Stimulated activated CD8-positive, alpha-beta memory T cell treated with anti-CD3 and anti-CD28 coated beads, Interleukin-4, amount 100 ng/mL, for 24 hours (primary cell): ENCODE data around the gene ASIC3.
"Not testable (repeated sequence)": the region's sequence is repeated elsewhere in the genome, so short reads cannot be mapped to it uniquely, and the experiment has no call there.

Source experiments
- DNase-seq: peaks from one replicate; pipeline ENCODE4 v3.0.0-alpha.2; 2020; ENCODE audit warnings: low read depth

Gene ASIC3

GRCh38 chr7:151047976-151048815, at the start of gene ASIC3:
Gene ASIC3, plus strand, starts transcription at chr7:151048531. Its CDS starts 355 bp downstream, at chr7:151048886.
- DNase-seq, result no peak

GRCh38 chr7:150999001-150999400, 49.3 kb upstream of the ASIC3 start:
- DNase-seq, result no peak

- no peak for DNase-seq
Measured at GRCh38 chr7:150999497-151000230, 48.7 kb upstream of the ASIC3 start.

GRCh38 chr7:151000897-151001495, 47.3 kb upstream of the ASIC3 start:
- no peak for DNase-seq

- no peak for DNase-seq
Measured at GRCh38 chr7:151001546-151001945, 46.8 kb upstream of the ASIC3 start.

- DNase-seq, result no peak
Measured at GRCh38 chr7:151003572-151003971, 44.8 kb upstream of the ASIC3 start.

- no peak for DNase-seq
Measured at GRCh38 chr7:151005566-151005965, 42.8 kb upstream of the ASIC3 start.

GRCh38 chr7:151006590-151007300, 41.6 kb upstream of the ASIC3 start:
- no peak for DNase-seq

GRCh38 chr7:151007469-151007898, 40.8 kb upstream of the ASIC3 start:
- DNase-seq, result no peak

- no peak for DNase-seq
Measured at GRCh38 chr7:151008143-151008510, 40.2 kb upstream of the ASIC3 start.

- peak; percentile 75 for DNase-seq
Measured at GRCh38 chr7:151008511-151009323, 39.6 kb upstream of the ASIC3 start.

GRCh38 chr7:151009327-151010036, 38.8 kb upstream of the ASIC3 start:
- no peak for DNase-seq

- no peak for DNase-seq
Measured at GRCh38 chr7:151010037-151010306, 38.4 kb upstream of the ASIC3 start.

GRCh38 chr7:151010307-151011096, 37.8 kb upstream of the ASIC3 start:
- DNase-seq, result no peak

- no peak for DNase-seq
Measured at GRCh38 chr7:151011097-151011409, 37.3 kb upstream of the ASIC3 start.

GRCh38 chr7:151011616-151012015, 36.7 kb upstream of the ASIC3 start:
- not testable (repeated sequence) for DNase-seq

- no peak for DNase-seq
Measured at GRCh38 chr7:151012031-151012692, 36.2 kb upstream of the ASIC3 start.

- DNase-seq, result no peak
Measured at GRCh38 chr7:151012911-151013347, 35.4 kb upstream of the ASIC3 start.

GRCh38 chr7:151013356-151013732, 35.0 kb upstream of the ASIC3 start:
- no peak for DNase-seq
